ENCODE data around the gene TMOD1.
"Not testable (repeated sequence)": the region's sequence is repeated elsewhere in the genome, so short reads cannot be mapped to it uniquely, and the experiment has no call there.

DNA sequence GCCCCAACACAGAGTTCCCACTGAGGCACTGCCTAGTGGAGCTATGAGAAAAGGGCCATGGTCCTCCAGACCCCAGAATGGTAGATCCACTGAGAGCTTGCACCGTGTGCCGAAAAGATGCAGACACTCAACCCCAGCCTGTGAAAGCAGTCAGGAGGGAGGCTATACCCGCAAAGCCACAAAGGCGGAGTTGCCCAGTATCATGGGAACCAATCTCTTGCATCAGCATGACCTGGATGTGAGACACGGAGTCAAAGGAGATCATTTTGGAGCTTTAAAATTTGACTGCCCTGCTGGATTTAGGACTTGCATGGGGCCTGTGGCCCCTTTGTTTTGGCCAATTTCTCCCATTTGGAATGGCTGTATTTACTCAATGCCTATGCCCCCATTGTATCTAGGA, 121.0 kb downstream of the TMOD1 start:
- not testable (repeated sequence) for TF ChIP-seq EZH2phosphoT487 (IDR thresholded peaks at IDR 0.05; ENCODE audit: insufficient read depth, low read depth); EZH2 (IDR thresholded peaks at IDR 0.05; ENCODE audit: insufficient read depth, poor library complexity, severe bottlenecking)
